Endothelial cell of umbilical vein (primary cell): ENCODE data around the gene USP46. TPM values are rescaled to one million over a fixed set of nuclear protein-coding genes. Genes with fewer than 3 reads are reported as not detected.

Experiments
- BruUV-seq: library from RNA; stranded (reverse); fragments of 400-500 nt; replicated peaks from 2 replicates; lab custom pipeline; 2021; lab: Mats Ljungman, UMichigan
- CTCF ChIA-PET: fragments of 300-600, 350-600 bp; sonication (Branson Sonifier 250); formaldehyde crosslinking; loops from one replicate; lab custom pipeline; 2021; ENCODE audit warnings: antibody characterized with exemption, inconsistent platforms; lab: Charles Lee
- POLR2A ChIA-PET: fragments of 300-600, 350-600 bp; sonication (Branson Sonifier 250); formaldehyde crosslinking; loops from one replicate; lab custom pipeline; 2021; ENCODE audit warnings: antibody characterized with exemption, inconsistent platforms; lab: Charles Lee
- DNase-seq: peaks from one replicate; pipeline ENCODE4 v3.0.0-alpha.2; 2011; ENCODE audit warnings: low read depth, low spot score
- FAIRE-seq: peaks from 2 replicates; lab custom pipeline; 2011; peaks lifted over from hg19 to GRCh38; lab: Jason Lieb, UNC
- H2AFZ ChIP-seq: 2 replicates; pipeline ENCODE4 v1.6.0; 2012; ENCODE audit warnings: low read depth, low read length, control low read depth, inconsistent platforms
- H3K27ac ChIP-seq: 2 replicates; pipeline ENCODE4 v1.5.1; 2011; ENCODE audit warnings: low read depth, mild to moderate bottlenecking, control low read depth, low read length, moderate library complexity; ENCODE audit not compliant: insufficient read depth
- H3K27me3 ChIP-seq, 2 experiments: 2 replicates each; pipeline versions ENCODE4 v1.6.0 to v1.6.1; 2011; ENCODE audit warnings: low read length in 2 of 2, mixed read lengths in 1 of 2; ENCODE audit not compliant: control insufficient read depth in 2 of 2, insufficient read depth in 2 of 2
- H3K36me3 ChIP-seq, 2 experiments: 2 replicates in 1 of 2; 3 replicates in 1 of 2; pipeline ENCODE4 v1.5.1; 2011; ENCODE audit warnings: low read length in 2 of 2, mild to moderate bottlenecking in 1 of 2, moderate library complexity in 1 of 2; ENCODE audit not compliant: control insufficient read depth in 2 of 2, insufficient read depth in 2 of 2; ENCODE audit errors: extremely low read depth in 1 of 2
- H3K4me1 ChIP-seq: 3 replicates; pipeline ENCODE4 v1.5.1; 2011; ENCODE audit warnings: mild to moderate bottlenecking, low read length; ENCODE audit not compliant: control insufficient read depth, insufficient read depth; ENCODE audit errors: extremely low read depth
- H3K4me2 ChIP-seq: 2 replicates; pipeline ENCODE4 v1.6.1; 2011; ENCODE audit warnings: low read length, control low read depth, mixed read lengths; ENCODE audit not compliant: insufficient read depth
- H3K4me3 ChIP-seq, 3 experiments: fragments of 200-600 bp in 1 of 3; sonication (generic), shearing (Covaris generic) in 1 of 3; replicated peaks in 1 of 3; 2 replicates each; pipeline ENCODE4 v1.5.1; 2011 to 2016; ENCODE audit warnings: control low read depth in 3 of 3, low read length in 3 of 3, mild to moderate bottlenecking in 2 of 3, inconsistent platforms in 1 of 3, low read depth in 1 of 3, moderate library complexity in 1 of 3; ENCODE audit not compliant: insufficient read depth in 1 of 3
- H3K79me2 ChIP-seq: 2 replicates; pipeline ENCODE4 v1.6.0; 2012; ENCODE audit warnings: low read length, inconsistent platforms; ENCODE audit not compliant: control insufficient read depth, insufficient read depth
- H3K9ac ChIP-seq: replicated peaks from 2 replicates; pipeline ENCODE3; 2011; ENCODE audit warnings: low read length, control low read depth; ENCODE audit not compliant: insufficient read depth; ENCODE audit errors: extremely low read depth
- H3K9me1 ChIP-seq: replicated peaks from 3 replicates; pipeline ENCODE4 v1.6.0; 2011; ENCODE audit warnings: mild to moderate bottlenecking, low read length; ENCODE audit not compliant: control insufficient read depth, insufficient read depth; ENCODE audit errors: extremely low read depth
- H3K9me3 ChIP-seq: replicated peaks from 2 replicates; pipeline ENCODE4 v1.5.1; 2012; ENCODE audit warnings: low read length, inconsistent platforms; ENCODE audit not compliant: control insufficient read depth, insufficient read depth
- H4K20me1 ChIP-seq: replicated peaks from 2 replicates; pipeline ENCODE3; 2011; ENCODE audit warnings: mild to moderate bottlenecking, low read length; ENCODE audit not compliant: control insufficient read depth, insufficient read depth; ENCODE audit errors: extremely low read depth
- EZH2 ChIP-seq: IDR thresholded peaks from 2 replicates; pipeline ENCODE4 v1.6.1; 2012; ENCODE audit warnings: borderline replicate concordance, low read depth, mild to moderate bottlenecking, moderate library complexity, low read length, inconsistent platforms; ENCODE audit not compliant: severe bottlenecking
- FOS ChIP-seq: IDR thresholded peaks from 2 replicates; pipeline ENCODE4 v1.6.1; 2011; ENCODE audit warnings: mild to moderate bottlenecking, low read length, moderate library complexity, borderline replicate concordance; ENCODE audit not compliant: insufficient read depth
- JUN ChIP-seq: IDR thresholded peaks from 2 replicates; pipeline ENCODE4 v1.6.1; 2011; ENCODE audit warnings: borderline replicate concordance, low read depth; ENCODE audit not compliant: insufficient read length, insufficient read depth
- MYC ChIP-seq: IDR thresholded peaks from one replicate; pipeline ENCODE4 v1.6.1; 2011; ENCODE audit warnings: mild to moderate bottlenecking, low read depth, low read length
- POLR2A ChIP-seq: IDR thresholded peaks from 2 replicates; pipeline ENCODE4 v1.6.1; 2012; ENCODE audit warnings: low read depth, mild to moderate bottlenecking, control low read depth, low read length
- POLR2AphosphoS5 ChIP-seq: IDR thresholded peaks from 2 replicates; pipeline ENCODE4 v1.6.1; 2012; ENCODE audit warnings: low read depth, mild to moderate bottlenecking, control low read depth, low read length, moderate library complexity; ENCODE audit not compliant: insufficient read depth
- dilution Hi-C: fragments of 300-500 bp; cut with MboI; formaldehyde crosslinking; loops from one replicate; pipeline ENCODE4 v1.15.0; 2019; ENCODE audit warnings: low sequenced_read_pairs; ENCODE audit not compliant: extremely low pct_ligation_motif_present
- intact Hi-C: fragments of 100-400 bp; cut with micrococcal nuclease; formaldehyde crosslinking; loops from one replicate; pipeline ENCODE4 v1.10.0; 2022
- polyA plus RNA-seq, 4 experiments: library from polyadenylated mRNA; depleted of rRNA in 3 of 4; stranded (reverse) in 3 of 4; unstranded in 1 of 4; fragments of >200 nt; gene quantifications; 2 replicates each; pipeline versions ENCODE4 v1.2.1 to v1.2.3, GENCODE V29; 2011 to 2012; ENCODE audit warnings: missing spikeins in 1 of 4
- total RNA-seq: library from RNA; stranded (reverse); gene quantifications from 2 replicates; pipeline ENCODE4 v1.2.3, GENCODE V29; 2021
- TF ChIP-seq, protein P1 (sequence below), 2 donors: IDR thresholded peaks; 1 replicate in 1 of 2; 2 replicates in 1 of 2; pipeline ENCODE4 v1.5.1; 2011; ENCODE audit warnings: low read length in 2 of 2, mild to moderate bottlenecking in 2 of 2, moderate library complexity in 2 of 2, control low read depth in 1 of 2, inconsistent platforms in 1 of 2, low read depth in 1 of 2; ENCODE audit not compliant: insufficient read depth in 1 of 2; ENCODE audit errors: extremely low read depth in 1 of 2
- TF ChIP-seq, protein P2 (sequence below): IDR thresholded peaks from 2 replicates; pipeline ENCODE4 v1.6.1; 2011; ENCODE audit not compliant: insufficient read depth, insufficient read length

The USP46 gene
- total and polyA plus RNA-seq, 2 donors (not counting 3 experiments of a cell fraction or from before 2014, with no cell fraction given), result 5.2 to 23.7 TPM

DNA sequence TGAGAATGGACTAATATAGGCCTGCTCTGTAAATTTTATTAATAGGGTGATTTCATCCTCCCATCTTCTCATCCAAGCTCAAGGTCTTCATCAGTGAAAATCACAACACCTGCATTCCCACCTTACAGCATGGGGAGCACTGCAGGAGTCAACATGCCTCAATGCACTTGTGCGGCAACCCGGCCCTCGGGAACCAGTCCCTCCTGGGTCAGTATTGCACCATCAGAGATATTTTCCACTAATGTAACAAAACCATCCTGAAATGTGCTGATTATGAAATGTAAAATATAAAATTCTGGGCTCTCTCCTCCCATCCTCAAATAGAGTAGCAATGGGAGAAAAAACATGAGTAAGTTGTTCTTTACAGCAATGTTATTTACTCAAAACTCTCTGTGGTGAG lies 13.0 kb downstream of the USP46 start:
- Histone ChIP-seq H3K4me3 (no peak overlapping the region), H3K27ac (no peak overlapping the region), H3K4me1 (peaks cover 26% of the 10 kb centered on the region), H3K36me3 (no peaks in the 10 kb centered on the region), H3K9ac (no peak overlapping the region), H3K4me2 (no peak overlapping the region), H2AFZ (no peak overlapping the region), H3K9me3 (no peaks in the 10 kb centered on the region), H3K9me1 (no peaks in the 10 kb centered on the region), H3K79me2 (peaks cover 35% of the 10 kb centered on the region), H3K27me3 (no peaks in the 10 kb centered on the region), H4K20me1 (no peaks in the 10 kb centered on the region)
- CTCF ChIA-PET, result interaction anchor here (0.6 kb wide), 1 partner anchor 12 kb away, joined by 3 read pairs; no protein-coding TSS in a partner anchor
- TF ChIP-seq MYC, result no peak
- no peak for TF ChIP-seq EZH2
- no peak for TF ChIP-seq FOS
- TF ChIP-seq JUN, result no peak
- no peak for TF ChIP-seq POLR2A
- TF ChIP-seq POLR2AphosphoS5, result no peak
- TF ChIP-seq, protein P1, sequence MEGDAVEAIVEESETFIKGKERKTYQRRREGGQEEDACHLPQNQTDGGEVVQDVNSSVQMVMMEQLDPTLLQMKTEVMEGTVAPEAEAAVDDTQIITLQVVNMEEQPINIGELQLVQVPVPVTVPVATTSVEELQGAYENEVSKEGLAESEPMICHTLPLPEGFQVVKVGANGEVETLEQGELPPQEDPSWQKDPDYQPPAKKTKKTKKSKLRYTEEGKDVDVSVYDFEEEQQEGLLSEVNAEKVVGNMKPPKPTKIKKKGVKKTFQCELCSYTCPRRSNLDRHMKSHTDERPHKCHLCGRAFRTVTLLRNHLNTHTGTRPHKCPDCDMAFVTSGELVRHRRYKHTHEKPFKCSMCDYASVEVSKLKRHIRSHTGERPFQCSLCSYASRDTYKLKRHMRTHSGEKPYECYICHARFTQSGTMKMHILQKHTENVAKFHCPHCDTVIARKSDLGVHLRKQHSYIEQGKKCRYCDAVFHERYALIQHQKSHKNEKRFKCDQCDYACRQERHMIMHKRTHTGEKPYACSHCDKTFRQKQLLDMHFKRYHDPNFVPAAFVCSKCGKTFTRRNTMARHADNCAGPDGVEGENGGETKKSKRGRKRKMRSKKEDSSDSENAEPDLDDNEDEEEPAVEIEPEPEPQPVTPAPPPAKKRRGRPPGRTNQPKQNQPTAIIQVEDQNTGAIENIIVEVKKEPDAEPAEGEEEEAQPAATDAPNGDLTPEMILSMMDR (IDR thresholded peaks at IDR 0.05; ENCODE audit: extremely low read depth in 1 of 2, insufficient read depth in 1 of 2, low read depth in 1 of 2, low read length in 2 of 2), result no peak
- TF ChIP-seq, protein P2, sequence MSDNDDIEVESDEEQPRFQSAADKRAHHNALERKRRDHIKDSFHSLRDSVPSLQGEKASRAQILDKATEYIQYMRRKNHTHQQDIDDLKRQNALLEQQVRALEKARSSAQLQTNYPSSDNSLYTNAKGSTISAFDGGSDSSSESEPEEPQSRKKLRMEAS, result no peak
- dilution Hi-C loops, result no loop called here
- POLR2A ChIA-PET, result no interaction called here
- intact Hi-C loops, result no loop called here
- no peak for DNase-seq
- no TSS peak for BruUV-seq
- FAIRE-seq, result no peak
